Stimulated activated CD4-positive, alpha-beta T cell treated with anti-CD3 and anti-CD28 coated beads, Interleukin-15, amount 100 ng/mL, for 48 hours (primary cell): ENCODE results near the gene DOCK1.

ENCODE experiments used
- DNase-seq, 2 donors: peaks; one replicate each; pipeline ENCODE4 v3.0.0-alpha.2; 2020; ENCODE audit warnings: low read depth in 2 of 2

The DOCK1 gene

GRCh38 chr10:127462643-127463295 lies 557.5 kb downstream of the DOCK1 start:
- DNase-seq: no peak

DNA sequence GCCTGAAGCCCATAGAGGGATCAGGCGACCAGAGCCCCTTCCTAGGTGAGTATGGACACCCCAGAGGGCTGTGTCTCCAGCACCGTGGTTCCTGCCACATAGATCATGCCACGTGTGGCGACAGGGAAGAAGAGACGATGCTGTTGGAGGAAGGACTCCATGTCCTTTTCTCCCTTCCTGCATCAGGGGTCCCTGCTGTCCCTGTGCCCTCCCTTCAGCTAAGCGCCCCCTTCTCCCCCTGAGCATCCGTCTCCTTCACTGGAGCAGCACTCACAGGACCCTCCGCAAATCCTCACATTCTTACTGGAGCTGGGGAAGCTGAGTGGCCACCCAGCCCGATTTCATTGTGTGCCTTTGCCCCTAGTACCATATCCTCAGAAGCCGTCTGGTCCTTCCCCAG lies 558.3 kb downstream of the DOCK1 start:
- no peak for DNase-seq

DNA sequence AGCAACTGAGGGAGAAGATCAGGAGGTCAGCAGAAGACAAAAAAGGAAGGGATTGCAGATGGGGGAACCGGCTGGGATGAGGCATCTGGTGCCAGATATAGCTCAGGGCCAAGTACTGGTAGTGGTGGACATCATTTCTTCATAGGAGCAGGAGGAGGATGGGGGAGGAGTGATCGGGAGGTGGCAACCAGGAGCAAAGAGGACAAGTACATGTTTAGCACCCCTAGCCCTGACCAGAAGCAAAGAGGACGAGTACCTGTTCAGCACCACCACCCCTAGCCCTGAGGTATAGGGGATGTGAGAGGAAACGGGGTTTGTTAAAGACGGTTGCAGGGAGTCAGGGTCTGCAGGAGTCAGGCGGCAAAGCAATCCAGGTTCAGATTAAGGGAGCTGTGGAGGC lies 559.3 kb downstream of the DOCK1 start:
- DNase-seq: no peak

DNA sequence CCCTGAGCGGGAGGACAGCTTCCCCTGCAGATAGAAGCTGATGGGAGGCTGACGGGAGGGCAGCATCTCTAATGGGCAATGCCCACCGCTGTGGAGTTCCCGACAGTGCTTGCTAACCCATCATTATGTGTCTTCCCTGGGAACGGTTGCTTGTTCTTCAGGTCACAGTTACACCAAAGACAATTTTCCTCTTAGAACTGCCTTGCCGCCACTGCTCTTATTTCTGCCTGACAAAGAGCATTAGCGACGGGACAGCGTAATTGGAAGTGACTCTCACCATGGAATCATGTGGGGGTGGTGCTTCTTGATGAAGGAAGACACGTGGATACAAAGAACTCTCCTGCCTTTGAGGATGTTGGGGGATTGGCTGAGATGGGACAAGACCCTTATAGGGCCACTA lies 562.6 kb downstream of the DOCK1 start:
- no peak for DNase-seq

DNA sequence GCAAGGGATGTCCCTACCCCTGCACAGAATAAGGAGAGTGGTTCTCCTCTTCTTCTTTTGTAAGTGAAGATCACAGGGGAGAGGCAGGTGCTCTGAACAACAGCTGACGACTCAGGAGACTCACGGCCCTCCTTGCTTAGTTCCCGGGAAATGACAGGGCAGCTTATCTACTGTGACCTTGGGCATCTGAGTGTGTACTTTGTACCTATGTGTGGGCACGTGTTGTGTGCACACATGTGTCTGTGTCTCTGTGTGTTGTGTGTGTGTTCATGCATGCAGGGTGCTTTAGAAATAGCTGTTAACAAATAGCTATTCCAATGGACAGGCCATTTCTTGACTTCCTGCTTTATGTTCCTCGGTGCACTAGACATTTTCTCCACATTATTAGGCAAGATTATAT lies 563.4 kb downstream of the DOCK1 start:
- DNase-seq: no peak

DNA sequence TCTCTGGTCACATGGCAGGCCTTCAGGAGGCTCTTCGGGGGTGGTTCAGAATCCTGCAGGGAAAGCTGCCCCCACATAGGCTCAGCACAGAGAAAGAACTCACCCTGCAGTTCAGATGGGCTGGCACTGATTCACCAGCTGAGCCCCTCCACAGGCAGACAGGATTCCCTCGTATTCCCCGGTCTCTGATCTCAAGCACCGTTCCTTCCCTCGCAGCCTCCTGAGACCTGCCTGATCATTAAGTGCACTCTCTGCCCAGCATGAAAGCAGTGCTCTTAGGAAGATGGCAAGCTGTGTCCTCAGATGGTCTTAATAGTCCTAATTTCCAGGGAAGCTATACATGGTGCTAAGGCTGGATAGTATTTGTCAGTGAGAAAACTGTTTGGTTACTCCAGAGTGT lies 565.7 kb downstream of the DOCK1 start:
- no peak for DNase-seq

DNA sequence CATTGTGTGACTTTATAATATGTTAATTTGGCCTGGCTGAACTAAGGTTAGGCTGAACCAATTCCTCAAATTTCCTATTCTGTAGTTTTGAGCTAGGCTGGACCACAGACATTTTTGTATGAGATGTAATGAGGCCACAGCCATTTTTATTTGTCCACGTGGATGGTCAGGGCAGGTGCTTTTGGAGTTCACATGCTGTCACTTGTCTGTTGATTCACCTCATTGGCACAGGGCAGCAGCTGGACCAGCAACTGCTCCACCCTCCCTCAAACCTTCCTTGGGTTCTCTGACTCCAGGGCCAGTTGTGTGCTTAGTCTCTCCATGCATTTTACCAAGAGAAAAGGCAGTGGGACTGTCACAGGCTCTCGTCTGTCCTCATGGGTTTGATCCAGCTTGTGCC lies 567.7 kb downstream of the DOCK1 start:
- DNase-seq: no peak

DNA sequence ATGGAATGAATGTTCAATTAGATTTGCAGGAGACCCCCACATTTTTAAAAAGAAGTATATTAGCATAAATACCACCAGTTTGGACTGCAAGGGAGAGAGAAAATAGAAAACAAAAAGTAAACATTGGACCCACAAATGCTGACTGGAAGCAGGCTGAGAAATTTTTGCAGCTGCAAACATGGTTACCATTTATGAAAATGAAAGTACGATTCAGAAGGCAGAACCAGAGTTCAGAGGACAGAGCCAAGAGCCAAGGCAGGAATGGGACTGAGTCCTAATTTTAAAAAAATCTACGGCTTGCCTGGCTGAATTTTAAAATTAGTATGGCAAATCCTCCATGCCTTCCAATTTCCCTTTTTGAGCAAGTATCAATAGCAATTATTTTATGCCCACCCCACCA lies 569.3 kb downstream of the DOCK1 start:
- no peak for DNase-seq

DNA sequence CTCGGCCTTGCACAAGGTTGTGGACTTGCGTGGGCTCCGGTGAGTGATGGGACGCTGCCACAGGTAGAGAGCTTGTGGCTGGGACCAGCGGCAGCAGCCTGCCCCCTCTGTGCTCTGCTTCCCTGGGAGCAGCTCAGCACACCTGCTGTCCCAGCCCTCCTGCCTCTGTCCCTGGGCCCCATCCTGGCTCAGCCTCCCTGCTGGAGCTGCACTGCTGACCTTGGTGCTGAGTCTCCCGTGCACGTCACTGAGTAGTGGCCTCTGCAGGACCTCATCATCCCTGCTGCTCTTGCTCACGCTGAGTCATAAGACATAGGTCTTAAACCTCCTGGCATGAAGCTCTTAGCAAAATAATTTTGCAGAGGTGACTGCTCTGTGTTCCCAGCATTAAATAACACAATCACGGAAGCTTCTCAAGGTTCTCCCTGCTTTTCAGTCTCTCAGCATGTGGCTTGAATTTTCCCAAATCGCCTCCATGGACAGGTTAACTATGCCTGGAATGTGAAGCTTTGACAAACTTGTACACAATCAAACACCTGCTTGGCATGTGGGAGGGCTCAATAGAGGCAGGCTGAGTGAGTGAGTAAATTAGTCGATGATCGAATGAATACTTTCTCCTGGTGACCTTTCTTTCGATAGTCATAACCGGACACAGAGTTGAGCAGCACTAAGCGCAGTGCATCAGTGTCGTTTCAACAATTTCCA lies 580.1 kb downstream of the DOCK1 start:
- DNase-seq: no peak

GRCh38 chr10:127486355-127486754 lies 581.1 kb downstream of the DOCK1 start:
- DNase-seq: no peak

DNA sequence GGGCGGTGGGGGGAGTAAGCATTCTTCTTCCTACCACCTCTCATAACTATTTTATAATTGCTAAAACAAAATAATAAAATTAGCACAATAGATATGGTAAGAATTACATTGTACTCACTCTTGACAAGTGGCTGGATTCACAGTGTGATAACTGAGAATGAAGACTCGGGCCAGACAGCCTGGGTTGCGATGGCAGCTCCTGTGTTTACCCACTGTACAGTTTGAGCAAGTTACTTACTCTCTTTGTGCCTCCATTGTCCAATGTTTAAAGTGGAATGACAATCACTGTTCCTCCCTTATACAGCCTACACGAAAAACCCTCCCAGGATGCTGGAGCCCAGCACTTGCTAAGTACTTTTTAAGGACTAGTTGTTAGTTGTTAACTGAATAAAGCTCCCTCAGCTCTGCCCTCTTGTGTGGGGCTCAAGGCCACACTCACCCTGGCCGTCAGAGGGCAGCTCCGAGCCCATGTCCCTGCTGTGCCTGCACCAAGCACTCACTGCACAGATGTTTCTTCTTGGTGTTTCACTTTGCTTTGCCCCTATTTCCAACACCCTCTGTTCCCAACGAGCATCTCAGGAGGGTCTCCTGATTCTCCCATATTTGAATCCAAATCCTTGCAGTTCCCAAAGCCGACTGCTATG lies 587.5 kb downstream of the DOCK1 start:
- DNase-seq: no peak

GRCh38 chr10:127496035-127496434 lies 590.8 kb downstream of the DOCK1 start:
- no peak for DNase-seq

DNA sequence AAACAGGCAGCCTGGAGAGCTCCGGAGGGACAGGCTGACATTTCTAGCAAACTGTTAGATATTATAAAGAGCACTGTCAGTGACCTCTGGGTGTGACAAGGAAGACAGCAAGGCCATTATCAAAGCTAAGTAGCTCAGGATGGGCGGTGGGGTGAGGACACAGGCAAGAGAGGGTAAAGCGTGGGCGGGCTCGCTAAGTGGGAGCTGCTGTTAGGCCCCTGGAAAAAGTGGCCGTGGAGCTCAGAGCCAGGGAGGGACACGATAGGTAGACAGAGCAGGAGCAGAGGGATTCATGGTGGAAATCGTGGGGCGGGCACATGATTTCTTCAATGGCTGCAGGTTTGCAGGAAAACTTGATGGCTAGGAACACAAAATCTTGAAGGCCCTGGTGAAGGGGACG lies 592.5 kb downstream of the DOCK1 start:
- no peak for DNase-seq

DNA sequence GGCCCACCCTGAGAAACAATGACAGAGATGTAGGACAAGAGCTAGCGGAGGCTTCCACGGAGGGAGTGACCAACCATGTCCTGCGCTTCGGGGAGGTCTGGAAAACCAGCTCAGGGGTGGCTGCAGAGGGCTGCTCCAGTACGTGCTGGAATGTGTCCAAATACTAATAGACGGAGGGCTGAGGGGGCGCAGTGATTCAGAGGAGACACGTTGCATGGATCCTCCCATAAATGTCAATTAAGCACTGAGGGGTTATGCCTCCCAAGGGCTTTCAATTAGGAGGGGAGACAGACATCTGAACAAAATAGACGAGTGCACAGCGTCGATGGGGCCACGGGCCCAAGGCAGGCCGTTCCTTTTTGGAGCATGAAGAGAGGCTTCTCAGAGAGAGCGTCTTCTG lies 592.9 kb downstream of the DOCK1 start:
- no peak for DNase-seq

DNA sequence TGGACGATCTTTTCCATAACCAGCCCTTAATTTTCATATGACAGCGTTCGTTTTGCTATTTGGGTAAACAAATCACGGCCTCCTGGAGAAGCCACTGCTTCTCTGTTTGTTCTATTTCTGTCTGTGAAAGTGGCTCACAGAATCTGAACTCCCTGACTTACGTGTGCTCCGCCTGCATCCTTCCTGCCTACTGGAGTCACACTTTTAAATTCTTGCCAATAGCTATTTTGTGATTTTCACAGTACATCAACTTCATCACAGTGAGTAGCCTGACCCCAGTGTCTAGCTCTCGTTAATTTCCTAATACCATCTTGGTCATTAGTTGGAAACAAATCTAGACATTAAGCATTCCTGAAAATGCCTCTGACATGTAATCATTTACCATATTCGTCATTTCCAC lies 594.9 kb downstream of the DOCK1 start:
- no peak for DNase-seq
